ENCODE measurements around the gene PROC. TPM values are rescaled to one million over a fixed set of nuclear protein-coding genes. Genes with fewer than 3 reads are reported as not detected.

PROC gene
- total RNA-seq, 1 donor from 2014 or later: 0.25 TPM

- Mint-ChIP-seq H3K36me3 (peaks cover 1% of the 10 kb centered on the region), H3K4me3 (no peak overlapping the region), H3K4me1 (no peaks in the 10 kb centered on the region), H3K27ac (no peak overlapping the region), H3K27me3 (ENCODE audit: low read depth) (no peaks in the 10 kb centered on the region), H3K9me3 (no peaks in the 10 kb centered on the region)
- DNase-seq (ENCODE audit: low spot score in 2 of 2, unreplicated experiment in 2 of 2): no peak
- TF ChIP-seq CTCF (IDR thresholded peaks at IDR 0.05; ENCODE audit: unreplicated experiment): no peak
Observed at GRCh38 chr2:127455566-127456493, 37.6 kb downstream of the PROC start.

GRCh38 chr2:127456960-127457359 lies 38.7 kb downstream of the PROC start:
- no peak for DNase-seq (ENCODE audit: low spot score in 2 of 2, unreplicated experiment in 2 of 2)
- Mint-ChIP-seq H3K9me3 (no peaks in the 10 kb centered on the region), H3K4me1 (no peaks in the 10 kb centered on the region), H3K27ac (no peak overlapping the region), H3K4me3 (no peak overlapping the region), H3K36me3 (peaks cover 4% of the 10 kb centered on the region), H3K27me3 (ENCODE audit: low read depth) (no peaks in the 10 kb centered on the region)
- TF ChIP-seq CTCF (IDR thresholded peaks at IDR 0.05; ENCODE audit: unreplicated experiment): no peak

- Mint-ChIP-seq H3K27ac (no peak overlapping the region), H3K27me3 (ENCODE audit: low read depth) (no peaks in the 10 kb centered on the region), H3K4me1 (no peaks in the 10 kb centered on the region), H3K36me3 (peaks cover 2% of the 10 kb centered on the region), H3K4me3 (no peak overlapping the region), H3K9me3 (no peaks in the 10 kb centered on the region)
- no peak for DNase-seq (ENCODE audit: low spot score in 2 of 2, unreplicated experiment in 2 of 2)
- no peak for TF ChIP-seq CTCF (IDR thresholded peaks at IDR 0.05; ENCODE audit: unreplicated experiment)
Observed at GRCh38 chr2:127462461-127462860, 44.2 kb downstream of the PROC start.

GRCh38 chr2:127463155-127463991 lies 45.1 kb downstream of the PROC start:
- no peaks in the 10 kb centered on the region for H3K9me3 Mint-ChIP-seq
- H3K4me3 Mint-ChIP-seq: no peak overlapping the region
- TF ChIP-seq CTCF (IDR thresholded peaks at IDR 0.05; ENCODE audit: unreplicated experiment): no peak
- no peaks in the 10 kb centered on the region for H3K4me1 Mint-ChIP-seq
- no peaks in the 10 kb centered on the region for H3K27me3 Mint-ChIP-seq (ENCODE audit: low read depth)
- peaks cover 6% of the 10 kb centered on the region for H3K36me3 Mint-ChIP-seq
- DNase-seq (ENCODE audit: low spot score in 2 of 2, unreplicated experiment in 2 of 2): no peak
- H3K27ac Mint-ChIP-seq: peak overlapping the region; percentile 30

GRCh38 chr2:127464470-127465257 lies 46.4 kb downstream of the PROC start:
- no peak for DNase-seq (ENCODE audit: low spot score in 2 of 2, unreplicated experiment in 2 of 2)
- no peaks in the 10 kb centered on the region for H3K4me1 Mint-ChIP-seq
- H3K36me3 Mint-ChIP-seq: peaks cover 12% of the 10 kb centered on the region
- H3K27ac Mint-ChIP-seq: no peak overlapping the region
- no peaks in the 10 kb centered on the region for H3K27me3 Mint-ChIP-seq (ENCODE audit: low read depth)
- no peak overlapping the region for H3K4me3 Mint-ChIP-seq
- no peak for TF ChIP-seq CTCF (IDR thresholded peaks at IDR 0.05; ENCODE audit: unreplicated experiment)
- H3K9me3 Mint-ChIP-seq: no peaks in the 10 kb centered on the region

All from mesothelial cell of epicardium (in vitro differentiated cells).